T-helper 9 cell (primary cell): Measurements from ENCODE around the gene COL9A3.

Source experiments
- DNase-seq: peaks from one replicate; pipeline ENCODE4 v3.0.0-alpha.2; 2020

Gene COL9A3

DNA sequence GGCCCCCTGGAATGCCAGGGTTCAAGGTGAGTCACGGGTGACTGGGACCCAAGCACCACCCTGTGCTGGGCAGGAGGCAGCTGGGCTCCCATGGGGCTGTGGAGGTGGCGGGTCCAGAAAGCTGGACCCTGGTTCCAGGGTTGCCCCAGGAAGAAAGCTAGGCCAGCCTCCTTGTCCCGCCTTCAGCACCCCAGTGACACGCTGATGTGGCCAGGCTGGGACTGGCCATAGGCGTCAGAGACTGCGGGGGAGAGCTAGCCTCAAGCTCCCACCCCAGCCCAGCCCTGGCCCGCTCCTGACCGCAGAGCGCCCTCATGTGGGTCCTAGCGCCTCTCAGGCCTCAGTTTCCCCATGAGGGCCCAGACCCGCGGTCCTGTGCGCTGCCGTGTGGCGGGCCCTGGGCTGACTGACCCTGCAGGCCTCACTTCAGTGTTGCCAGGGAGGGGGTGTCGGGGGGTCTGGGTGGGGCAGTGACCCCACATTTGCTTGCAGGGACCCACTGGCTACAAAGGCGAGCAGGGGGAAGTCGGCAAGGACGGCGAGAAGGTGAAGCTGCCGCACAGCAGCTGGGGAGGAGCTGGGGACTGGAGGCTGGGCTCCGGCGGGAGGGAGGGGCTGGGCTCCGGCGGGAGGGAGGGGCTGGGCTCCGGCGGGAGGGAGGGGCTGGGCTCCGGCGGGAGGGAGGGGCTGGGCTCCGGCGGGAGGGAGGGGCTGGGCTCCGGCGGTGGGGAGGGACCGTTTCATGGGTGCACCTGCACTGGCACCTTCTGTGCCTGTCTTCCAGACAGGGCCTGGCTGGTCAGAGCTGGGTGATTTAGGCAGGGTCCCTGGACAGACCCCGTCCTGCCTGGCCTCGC lies 7.9 kb downstream of the COL9A3 start:
- DNase-seq = peak; percentile 51

- DNase-seq = no peak
Measured at GRCh38 chr20:62825333-62825985, 8.6 kb downstream of the COL9A3 start.

GRCh38 chr20:62825986-62826645 lies 9.3 kb downstream of the COL9A3 start:
- no peak for DNase-seq

GRCh38 chr20:62826646-62827310 lies 9.9 kb downstream of the COL9A3 start:
- no peak for DNase-seq

- no peak for DNase-seq
Measured at GRCh38 chr20:62827311-62828038, 10.6 kb downstream of the COL9A3 start.

DNA sequence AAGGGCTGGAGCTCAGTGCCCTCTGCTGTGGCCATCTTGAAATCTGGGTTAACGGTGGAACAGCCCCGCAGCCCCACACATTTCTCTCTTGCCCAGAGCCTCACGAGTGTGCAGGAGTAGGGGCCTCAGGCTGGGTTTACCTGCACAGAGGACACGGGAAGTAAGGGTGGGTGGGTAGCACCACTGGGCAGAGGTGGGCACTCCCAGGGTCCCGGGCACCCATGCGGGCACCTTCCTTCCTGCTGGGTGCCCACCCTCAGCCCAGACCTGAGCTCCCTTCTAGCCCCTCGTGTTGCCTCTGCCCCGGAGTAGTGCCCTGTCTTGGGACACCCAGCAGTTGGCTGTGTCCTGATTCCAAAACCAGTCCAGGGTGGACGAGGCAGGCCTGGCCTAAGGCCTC lies 11.2 kb downstream of the COL9A3 start:
- DNase-seq = no peak

DNA sequence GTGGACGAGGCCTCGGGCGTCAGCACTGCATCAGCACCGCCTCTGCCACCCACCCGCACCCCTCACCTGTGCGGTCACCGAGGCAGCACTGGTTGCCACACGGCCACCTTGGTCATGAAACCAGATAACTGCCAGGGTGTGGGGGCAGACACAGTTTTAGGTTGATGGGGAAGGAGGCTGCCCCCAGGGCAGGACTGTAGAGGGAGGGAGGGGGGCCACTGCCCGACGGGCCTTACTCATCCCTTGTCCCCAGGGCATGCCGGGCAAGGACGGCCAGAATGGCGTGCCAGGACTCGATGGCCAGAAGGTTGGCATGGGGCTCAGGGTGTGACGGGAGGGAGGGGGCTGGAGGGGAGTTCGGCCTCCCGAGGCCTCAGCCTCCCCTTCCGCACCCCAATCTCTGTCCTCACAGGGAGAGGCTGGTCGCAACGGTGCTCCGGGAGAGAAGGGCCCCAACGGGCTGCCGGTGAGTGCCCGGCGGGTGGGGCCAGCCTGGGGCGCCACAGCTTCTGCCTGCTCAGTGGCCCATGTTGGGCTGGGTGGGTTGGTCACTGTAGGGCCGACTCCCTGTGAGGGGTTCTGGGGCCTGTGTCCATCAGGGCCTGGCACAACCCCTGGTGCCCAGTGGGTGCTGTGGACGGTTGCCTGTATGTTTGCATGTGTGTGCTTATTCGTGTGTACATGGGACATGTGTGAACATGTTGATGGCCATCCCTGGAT lies 11.8 kb downstream of the COL9A3 start:
- DNase-seq = no peak

- no peak for DNase-seq
Measured at GRCh38 chr20:62829231-62830230, 12.7 kb downstream of the COL9A3 start.

DNA sequence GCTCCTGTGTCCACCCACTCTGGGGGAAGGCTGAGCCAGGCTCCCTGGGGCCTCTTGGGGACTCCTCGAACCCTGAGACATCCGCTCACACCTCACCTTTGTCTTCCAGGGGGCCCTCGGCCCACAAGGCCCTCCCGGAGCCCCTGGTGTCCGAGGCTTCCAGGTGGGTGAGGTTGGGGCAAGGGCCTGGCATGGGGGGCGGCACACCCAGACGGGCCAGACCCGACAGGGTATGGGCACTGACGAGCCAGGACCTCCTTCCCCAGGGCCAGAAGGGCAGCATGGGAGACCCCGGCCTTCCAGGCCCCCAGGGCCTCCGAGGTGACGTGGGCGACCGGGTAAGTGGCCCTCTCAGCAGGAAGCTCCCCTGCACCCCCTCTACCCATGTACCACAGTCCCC lies 13.4 kb downstream of the COL9A3 start:
- no peak for DNase-seq

DNA sequence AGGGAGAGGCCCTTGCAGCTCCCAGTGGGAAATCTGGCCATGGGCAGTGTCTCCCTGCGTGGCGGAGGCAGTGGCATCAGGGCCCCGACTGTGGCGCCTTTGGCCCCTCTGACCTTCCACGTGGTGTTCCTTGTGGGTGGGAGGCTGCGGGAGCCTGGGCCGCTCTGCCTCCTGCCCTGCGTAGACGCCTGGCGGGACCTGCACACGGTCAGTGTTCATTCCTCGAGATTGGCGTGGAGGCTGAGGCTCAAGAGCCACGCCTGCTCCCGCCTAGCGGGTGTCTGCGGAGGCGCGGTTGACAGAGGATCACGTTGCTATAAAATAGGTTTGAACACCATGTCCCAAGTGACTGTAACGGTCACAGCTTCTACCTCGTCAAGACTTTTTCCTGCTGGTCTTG lies 14.0 kb downstream of the COL9A3 start:
- DNase-seq = no peak

DNA sequence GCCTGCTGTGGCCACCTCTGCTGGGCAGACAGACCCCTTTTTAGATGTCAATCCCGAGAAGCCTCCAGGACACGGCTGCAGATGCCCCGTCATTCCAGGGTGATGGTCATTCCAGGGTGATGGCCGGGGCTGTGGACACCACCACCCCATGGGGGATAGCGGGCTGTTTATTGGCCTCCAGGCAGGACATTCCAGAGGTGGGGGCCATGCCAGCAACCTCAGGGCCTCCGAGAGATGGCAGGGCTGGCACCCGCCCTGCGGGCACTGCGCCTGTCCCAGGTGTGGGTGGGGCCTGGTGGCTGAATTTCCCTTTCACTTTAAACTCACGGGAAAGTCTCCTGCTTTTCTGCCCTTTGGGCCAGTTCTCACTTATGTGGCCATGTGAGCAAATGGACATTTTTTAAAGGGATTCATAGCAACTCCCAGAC lies 14.5 kb downstream of the COL9A3 start:
- no peak for DNase-seq

DNA sequence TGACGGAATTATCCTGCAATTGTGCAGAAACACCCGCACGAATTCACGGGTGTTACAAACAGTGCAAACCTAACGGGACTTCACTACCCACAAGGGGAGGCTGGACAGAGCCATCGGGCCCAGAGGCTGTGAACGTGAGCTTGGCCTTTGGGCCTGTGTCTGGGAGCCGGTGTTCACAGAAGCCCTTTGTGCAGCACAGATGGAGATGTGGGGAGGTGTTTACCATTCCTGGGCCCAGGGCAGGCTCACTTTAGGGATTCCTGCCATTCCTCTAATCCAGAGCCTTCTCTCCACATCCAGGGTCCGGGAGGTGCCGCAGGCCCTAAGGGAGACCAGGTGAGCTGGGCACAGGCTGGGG lies 15.0 kb downstream of the COL9A3 start:
- no peak for DNase-seq

DNA sequence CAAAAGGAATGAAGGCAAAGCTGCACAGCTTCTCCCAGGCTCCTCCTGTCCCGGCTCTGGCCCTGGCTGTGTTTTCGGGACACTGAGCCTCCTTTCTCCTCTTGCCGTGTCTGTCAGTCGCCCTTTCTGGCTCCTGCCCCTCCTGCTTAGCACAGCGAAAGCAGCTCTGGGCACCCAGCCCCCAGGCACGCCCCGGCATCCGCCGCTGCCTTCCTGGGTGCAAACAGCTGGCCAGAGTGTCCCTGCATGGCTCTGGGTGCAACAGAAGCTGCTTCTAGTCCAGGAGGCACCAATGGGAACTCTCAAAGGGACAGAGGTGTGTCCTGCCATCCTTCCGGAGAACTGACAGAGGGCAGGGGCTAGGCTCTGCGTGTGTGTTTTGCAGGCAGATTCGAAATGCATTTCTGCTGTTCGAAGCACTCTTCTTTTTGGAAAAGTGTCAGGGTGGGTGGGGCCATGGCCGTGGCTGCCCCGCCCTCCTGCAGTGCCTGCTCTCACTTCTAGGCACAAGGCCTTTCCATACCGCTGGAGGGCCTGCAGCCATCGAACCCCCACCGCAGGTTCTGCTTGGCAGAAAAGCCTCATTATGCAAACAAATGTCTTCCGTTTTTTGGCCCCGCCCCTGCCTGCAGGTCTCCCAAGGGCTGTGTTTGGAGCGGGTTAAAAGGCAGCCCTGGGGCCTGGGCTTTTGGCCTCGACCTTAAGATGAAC lies 15.5 kb downstream of the COL9A3 start:
- no peak for DNase-seq

DNA sequence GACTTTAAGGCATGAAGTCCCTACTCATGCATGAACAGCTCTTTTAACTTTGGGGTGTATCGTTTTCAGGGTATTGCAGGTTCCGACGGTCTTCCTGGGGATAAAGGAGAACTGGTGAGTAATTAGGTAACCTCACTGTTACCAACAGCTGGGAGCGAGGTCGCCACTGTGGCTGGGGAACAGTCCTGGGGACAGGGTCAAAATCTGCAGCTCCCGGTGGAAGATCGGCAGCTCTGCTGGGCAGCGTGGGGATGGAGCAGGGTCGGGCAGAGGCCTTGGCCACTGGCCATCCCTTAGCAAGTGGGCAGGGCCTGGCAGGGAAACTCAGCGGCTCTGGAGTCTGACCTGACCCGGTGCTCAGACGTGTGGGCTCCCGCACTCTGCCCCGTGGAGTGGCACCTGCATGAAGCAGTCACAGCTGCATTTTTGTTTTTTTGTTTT lies 16.1 kb downstream of the COL9A3 start:
- DNase-seq = no peak

DNA sequence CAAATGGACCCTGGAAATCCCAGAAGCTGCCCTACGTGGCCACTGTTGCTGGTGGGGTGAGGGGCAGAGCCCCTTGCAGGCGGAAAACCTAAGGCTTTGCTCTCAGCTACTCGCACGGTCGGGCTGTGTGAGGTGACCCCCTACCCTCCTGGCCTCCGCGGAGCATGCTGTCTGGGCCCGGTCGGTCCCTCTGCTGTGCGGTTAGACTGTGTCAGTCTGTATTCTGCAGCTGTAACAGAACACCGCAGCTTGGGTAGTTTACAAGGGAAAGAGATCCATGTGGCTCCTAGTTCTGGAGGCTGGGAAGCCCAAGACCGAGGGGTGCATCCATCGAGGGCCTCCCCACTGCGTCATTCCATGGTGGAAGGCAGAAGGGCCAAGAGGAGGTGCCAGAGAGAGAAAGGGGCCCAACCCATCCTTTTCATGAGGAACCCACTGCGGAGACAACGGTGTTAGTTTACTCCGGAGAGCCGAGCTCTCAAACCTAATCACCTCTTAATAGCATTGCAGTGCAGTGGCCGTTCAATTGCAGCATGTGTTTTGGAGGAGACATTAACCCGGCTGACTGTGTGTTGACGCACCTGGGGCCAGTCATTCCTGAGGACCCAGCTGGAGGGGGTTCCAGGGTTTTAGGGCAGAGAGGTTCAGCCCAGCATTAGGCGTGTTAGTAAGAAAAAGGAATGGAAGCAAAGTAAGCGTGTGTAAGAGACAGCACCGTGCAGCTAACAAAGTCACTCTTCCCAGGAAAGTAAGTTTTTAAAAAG lies 18.3 kb downstream of the COL9A3 start:
- no peak for DNase-seq

- no peak for DNase-seq
Measured at GRCh38 chr20:62835931-62836861, 19.3 kb downstream of the COL9A3 start.

DNA sequence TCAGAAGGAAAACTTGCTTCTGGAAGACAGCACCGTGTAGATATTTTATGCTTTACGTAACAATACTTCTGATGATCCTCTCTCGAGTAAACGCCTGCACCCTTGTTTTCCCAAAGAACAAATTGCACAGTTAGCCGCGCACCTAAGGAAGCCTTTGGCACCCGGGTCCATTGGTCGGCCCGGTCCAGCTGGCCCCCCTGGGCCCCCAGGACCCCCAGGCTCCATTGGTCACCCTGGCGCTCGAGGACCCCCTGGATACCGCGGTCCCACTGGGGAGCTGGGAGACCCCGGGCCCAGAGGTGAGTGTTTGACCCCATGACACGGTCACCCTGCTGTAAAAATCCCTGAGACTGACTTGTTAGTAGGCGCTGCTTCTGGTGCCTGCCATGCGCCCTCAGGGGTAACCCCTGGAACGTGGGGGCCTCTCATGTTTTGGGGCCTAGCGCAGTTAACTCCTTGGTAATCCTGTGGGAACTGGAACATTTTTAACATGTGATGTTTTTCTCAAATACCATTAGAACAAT lies 20.2 kb downstream of the COL9A3 start:
- no peak for DNase-seq

DNA sequence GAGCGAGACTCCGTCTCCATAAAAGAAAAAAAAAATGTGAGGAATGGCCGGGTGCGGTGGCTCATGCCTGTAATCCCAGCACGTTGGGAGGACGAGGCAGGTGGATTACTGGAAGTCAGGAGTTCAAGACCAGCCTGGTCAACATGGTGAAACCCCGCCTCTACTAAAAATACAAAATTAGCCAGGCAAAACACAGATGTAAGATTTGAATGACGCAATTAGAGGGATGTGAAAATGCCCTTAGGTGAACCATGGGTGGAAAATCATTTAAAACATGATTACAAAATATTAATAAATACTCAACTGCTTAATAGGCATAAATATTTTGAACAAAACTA lies 20.9 kb downstream of the COL9A3 start:
- DNase-seq = no peak
